Erythroblast (primary cell): ENCODE measurements around the gene ZNF236.

ENCODE experiments used
- GATA1 ChIP-seq: IDR thresholded peaks from 2 replicates; pipeline ENCODE4 v1.6.1; 2011; ENCODE audit warnings: low read depth, mild to moderate bottlenecking, control low read depth, low read length, moderate library complexity
- POLR2A ChIP-seq: IDR thresholded peaks from 2 replicates; pipeline ENCODE4 v1.6.1; 2011; ENCODE audit warnings: mild to moderate bottlenecking, low read length

- no peak for TF ChIP-seq POLR2A
- TF ChIP-seq GATA1 = no peak
Measured at GRCh38 chr18:76984193-76985155, 162.1 kb downstream of the ZNF236 start.
